ENCODE results near the gene RAET1G.
"Not testable (repeated sequence)": the region's sequence is repeated elsewhere in the genome, so short reads cannot be mapped to it uniquely, and the experiment has no call there.

The RAET1G gene

DNA sequence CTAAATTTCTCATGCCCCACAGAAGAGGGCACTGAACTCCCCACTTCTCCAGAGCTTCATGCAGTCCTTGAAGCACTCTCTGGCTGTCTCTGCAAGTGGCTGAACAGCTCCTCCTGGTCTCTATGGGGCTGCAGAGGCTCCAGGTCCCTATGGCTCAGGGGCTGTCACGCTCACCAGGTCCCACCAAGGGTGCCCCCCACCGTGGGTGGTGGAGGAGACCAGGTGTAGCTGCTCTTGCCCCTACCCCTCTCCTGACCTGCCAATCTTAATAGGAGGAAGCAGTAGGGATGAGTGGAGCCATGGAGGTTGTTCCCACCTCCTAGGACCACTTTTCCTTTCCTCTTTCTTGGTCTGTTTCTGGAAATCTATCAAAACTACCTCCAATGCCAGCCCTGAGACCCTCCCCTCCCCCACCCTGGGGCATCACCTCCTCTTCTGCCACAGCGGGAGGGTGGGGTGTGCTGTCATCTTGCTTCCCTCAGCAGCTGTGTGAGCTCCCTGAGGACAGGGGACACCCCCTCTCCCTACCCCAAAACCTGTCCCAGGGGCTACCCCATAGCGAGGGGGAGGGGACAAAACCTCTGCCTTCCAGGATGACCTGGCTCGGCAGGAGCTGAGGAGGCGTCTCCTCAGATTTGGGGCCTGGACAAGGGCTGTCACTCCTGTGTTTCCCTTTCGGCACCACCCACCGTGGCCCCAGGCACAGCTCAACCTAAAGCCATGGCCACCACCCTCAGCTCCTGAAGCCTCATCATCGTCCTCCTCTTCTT is 13.0 kb downstream of the RAET1G start:
- DNase-seq: no peak

DNA sequence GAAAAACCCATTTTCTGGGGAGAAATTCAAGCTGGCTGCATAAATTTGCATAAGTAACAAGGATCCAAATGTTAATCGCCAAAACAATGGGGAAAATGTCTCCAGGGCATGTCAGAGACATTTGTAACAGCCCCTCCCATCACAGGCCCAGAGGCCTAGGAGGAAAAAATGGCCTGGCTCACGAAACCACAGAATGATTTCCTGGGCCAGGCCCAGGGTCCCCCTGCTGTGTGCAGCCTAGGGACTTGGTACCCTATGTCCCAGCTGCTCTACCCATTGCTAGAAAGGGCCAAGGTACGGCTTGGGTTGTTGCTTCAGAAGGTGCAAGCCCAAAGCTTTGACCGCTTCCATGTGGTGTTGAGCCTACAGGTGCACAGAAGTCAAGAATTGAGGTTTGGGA is 14.4 kb downstream of the RAET1G start:
- DNase-seq: not testable (repeated sequence)

DNA sequence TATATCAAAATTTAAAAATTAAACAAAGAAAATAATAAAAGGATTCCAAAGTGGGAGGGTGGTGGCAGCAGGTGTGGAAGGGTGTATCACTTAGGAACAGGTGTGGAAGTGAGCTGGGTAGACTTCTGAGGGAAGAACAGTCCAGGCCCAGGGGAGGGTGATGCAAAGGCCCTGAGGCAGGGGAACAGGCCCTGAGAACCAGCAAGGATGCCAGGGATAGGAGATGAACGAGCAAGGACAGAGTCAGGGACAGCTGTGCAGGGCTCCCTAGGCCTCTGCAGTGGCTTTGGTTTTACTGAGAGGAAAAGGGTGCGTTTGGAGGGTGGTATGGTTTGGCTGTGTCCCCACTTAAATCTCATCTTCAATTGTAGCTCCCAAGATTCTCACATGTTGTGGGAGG is 15.6 kb downstream of the RAET1G start:
- DNase-seq: no peak

DNA sequence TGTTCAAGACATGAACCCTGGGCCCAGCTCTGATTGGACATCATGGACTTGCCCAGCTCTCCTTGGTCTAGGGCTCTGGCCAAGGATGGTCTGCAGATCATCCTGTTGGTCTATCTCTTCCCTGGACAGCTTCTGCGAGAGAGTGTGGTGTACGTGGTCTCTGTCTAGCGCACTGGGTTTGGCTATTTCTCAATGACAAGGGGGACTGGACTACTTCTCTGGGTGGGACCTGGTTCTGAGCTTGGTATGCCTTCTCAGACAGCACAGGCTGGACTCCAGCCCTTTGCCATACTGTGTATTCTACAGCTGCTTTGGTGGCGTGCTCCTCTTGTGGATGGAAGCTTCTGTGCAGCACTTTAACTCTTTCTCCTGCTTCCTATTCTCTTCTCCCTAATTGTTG is 16.5 kb downstream of the RAET1G start:
- no peak for DNase-seq

DNA sequence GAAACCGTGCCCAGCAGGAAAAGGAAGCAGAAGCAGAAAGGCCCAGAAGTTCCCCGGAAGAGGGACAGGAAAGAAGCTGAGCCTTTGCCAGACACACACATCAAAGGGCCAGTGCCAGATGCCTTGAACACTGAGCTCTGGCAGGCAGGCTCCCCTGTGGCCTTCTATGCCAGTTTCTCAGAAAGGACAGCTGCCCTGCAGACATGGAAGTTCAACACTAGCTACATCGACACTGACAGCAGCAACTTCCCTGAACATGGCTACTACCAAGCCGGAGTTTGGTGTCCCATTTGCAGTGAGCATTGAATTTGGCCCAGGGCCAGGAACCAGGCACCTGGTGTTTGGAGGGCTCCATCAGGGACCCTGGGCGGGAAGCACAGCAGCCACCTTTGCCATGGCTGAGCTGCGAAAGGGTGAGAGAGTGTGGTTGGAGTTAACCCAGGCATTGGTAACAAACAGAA is 17.0 kb downstream of the RAET1G start:
- DNase-seq: no peak

DNA sequence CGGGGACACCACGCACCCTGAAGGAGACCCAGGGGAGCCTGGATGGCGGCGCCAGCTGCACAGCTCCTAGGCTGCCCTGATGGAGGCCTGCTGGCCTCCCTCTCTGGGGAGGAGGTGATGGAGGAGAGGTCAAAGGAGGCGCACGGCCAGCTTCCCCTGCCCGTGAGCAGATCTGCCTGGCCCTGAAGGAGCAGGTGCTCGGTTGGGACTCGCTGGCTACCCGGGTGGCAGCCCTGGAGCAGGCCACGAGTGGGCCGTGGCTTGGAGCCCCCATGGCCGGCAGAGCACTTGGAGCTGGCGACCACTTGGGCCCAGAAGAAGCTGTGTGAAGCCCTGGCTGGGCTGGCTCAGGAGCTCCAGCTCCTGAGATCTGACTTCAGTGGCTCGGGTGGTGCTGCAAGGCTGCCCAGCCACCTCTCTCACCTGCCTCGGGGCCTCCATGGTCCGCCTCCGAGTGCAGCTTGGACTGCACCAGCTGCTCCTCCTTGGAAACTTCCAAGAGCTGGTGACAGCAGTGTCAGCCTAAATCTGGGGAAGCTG is 17.5 kb downstream of the RAET1G start:
- DNase-seq: no peak

DNA sequence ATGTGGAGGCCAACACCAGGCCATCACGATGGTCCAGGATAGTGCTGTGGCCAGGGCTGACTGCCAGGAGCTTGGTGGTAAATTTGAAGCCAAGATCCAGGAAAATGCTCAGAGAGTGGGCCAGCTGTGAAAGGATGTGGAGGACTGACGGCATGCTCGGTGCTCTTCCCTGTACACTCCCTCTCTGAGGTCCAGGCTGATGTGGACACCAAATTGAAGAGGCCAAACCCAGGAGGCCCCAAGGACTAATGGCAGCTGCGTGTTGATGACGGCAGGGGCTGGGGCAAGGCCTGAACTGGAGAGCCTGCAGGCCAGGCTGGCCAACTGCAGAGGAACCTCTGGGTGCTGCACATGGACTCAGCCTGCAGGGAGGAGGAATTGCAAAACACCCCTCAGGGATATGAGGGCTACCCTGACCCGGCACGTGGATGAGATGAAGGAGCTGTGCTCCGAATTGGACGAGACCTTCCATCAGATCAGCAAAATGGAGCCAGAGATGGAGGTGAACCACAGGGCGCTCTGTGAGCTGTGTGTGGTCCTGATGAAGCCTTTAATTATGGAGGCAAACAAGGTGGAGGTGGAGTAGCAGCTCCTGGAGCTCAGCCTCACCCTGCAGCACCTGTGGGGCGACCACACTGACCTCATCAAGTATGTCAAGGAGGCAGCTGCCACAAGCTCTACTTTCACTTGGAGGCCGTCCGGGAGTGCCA is 18.1 kb downstream of the RAET1G start:
- no peak for DNase-seq

DNA sequence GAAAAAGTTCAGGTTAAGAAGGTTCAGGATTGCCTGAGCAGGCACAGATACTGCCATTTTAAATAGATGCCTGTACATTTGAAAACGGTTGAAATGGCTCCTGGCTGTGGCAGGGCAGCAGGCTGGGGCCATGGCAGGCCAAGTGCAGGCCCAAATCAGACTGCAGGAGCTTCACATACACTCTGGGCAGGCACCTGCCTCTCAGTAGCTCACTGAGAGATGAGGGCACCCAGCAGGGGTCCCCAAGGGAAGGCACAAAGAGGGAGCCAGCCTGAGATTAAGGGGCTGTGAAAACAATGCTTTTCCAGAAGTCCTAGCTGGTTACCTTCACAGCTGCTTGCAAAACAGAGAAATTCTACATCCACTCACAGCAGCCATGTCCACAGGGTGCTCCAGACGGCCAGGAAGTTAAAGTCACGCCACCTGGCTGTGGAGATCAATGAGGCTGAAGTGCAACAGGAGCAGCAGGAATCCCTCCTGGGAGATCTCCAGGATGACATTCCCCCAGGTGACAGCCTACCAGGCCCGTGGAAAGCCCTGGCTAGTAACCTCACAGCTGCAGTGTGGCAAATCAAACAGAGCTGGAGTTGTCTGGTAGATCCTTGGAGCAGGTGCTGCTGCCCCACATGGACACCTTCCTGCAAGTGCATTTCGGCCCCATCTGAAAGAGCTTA is 18.8 kb downstream of the RAET1G start:
- DNase-seq: no peak

DNA sequence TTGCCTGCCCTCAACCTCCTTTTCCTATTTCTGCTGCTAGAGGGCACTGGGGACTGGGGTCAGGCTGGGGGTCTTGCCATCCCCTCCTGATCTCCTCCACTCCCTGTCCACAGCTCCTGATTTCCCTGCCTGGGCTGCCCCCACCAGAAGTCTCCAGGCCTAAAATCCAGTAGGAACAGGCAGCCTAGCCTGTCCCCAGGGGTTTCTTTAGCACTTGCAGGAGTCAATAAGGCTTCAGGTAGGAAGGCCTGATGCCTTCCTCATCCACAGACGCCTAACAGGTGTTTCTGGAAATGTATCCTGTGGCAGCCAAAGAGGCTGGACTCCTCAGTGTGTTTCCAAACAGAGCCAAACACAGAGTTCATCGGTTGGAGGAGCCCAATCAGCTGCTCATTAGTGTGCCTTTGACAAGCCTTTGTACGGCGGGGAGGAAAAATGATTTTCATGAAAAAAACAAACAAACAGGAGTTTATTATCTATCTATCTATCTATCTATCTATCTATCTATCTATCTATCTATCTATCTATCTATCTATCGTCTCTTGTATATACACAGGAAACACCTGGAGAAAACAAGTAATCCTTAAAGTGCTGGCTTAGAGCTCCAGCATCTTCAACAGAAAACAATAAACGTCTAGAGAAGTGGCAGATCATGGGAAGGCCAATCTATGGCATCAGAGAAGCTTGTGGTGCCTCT is 21.3 kb downstream of the RAET1G start:
- no peak for DNase-seq

DNA sequence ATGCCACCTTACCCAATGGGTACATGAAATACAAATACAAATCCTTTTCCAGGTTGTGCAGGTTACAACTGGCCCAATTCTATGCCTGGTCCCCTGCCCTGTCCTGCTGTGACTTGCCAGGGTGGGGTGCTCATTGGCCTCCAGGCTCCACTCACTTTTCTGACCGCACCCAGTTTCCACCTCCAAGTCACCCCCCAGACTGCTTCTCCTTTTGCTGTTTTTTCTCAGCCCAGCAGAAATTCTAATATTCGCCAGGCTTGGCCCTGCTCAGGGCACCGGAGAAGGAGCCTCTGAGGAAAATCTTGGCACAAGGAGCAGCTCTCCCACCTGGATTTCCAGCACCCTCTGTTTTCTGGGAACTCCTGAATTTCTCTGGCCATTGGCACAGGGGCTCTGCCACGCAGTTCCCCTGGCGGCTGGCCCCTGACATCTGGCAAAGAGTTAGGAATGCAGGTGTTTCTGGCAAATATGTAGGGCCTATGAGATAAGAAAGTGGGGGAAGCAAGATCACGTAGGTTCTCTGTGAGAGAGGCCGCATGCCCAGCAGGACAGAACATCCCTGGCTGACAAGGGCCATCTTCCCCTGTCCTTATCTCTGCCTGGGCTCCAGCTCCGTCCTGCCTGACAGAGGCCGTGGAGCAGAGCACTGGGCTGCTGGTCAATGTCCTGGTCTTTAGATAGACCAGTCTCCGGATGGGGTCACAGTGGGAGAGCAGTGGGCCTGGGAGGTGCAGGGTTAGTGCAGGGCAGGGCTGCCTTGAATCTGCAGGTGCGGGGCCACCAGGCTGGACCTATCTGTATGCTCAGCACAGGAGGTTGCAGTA is 22.1 kb downstream of the RAET1G start:
- no peak for DNase-seq

DNA sequence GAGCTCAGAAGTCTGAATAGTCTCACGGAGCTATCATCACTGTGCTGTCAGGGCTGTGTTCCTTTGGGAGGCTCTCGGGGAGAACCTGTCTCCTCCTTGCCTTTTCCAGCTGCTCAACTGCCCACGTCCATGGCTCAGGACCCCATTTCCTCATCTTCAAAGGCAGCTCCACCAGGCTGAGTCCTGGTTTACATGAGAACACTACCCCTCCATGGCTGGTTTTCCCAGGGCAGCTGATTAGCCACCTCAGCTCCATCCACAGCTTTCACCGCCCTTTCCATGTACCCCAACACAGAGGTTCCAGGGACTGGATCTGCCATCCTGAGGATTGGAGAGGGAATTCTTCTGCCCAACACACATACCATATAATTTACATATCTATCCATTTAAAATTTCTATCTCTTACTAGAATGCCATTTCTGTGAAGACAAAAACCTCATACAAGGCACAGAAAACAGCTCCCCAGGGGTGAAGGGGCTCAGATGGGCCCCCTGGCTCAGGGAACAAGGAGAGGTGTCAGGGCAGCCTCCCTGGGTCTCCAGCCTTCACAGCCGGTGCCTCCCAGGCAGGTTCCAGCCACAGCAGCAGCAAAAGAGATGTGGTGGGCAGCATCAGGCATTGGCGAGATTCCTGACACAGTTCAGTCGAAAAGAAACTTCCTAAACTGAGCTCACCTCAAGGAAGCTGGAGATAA is 22.8 kb downstream of the RAET1G start:
- DNase-seq: no peak

DNA sequence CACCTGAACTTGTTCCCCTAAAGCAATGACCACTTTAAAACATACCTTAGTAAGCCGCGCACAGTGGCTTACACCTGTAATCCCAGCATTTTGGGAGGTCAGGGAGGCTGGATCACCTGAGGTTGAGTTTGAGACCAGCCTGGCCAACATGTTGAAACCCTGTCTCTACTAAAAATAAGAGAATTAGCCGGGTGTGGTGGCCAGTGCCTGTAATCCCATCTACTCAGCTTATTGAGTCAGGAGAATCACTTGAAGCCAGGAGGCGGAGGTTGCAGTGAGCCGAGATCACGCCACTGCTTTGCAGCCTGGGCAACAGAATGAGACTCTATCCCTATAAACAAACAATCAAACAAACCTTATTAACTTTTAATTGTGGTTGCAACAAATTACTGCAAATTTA is 23.4 kb downstream of the RAET1G start:
- no peak for DNase-seq

DNA sequence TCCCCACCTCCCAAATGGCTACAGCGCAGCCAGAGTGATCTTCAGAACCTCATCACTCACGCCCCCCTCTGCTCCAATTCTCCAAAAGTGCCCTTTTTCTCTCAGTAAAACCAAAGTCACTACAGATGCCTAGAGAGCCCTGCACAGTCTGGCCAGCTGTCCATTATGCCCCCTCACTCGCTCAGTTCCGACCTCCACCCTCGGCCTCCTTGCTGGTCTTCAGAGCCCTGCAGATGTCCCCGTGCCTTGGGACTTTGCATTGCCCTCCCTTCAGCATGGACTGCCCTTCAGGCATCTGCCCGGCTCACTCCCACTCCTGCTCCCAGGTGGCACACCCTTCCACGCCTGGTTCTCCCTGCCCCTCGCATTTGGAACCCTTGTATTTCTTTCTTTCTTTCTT is 24.0 kb downstream of the RAET1G start:
- no peak for DNase-seq

DNA sequence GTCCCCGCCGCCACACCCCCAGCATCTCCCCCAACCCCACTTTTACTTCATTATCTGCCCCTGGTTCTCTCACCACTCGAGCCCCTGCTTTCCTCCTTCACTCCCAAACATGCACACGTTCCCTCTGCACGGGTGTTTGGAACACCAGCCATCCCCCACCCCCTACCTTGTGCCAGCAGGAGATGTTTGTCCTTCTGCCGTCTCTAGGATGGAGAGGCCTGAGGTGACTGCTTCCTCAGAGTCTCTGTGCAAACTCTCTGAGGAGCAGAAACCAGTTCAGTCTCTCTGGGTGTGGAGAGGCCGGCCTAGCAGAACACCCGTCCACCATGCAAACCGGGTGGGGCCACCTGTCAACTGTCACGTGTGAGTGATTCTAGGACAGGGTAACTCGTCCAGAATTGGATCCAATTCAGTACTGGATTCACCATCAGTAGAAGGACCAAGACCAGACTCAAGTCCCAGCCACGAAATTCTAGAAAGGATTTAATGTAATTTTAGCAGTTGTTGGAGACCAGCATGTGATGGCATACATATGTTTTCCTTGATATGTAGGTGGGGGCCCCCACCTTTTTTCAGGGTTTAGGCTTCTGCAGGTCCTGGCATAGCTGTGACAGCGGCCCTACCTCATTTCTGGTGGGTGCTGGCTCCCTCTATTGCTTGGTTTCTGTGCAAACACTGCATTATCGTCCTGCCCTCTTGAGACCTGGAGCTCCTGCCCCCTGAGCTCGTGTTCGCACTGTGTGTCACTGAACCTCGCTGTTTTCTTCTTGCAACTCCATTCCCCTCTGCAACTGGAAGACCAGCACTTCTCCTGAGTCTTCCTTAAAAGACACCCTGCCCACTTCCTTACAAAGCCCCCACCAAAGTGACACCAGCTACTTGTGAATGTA is 24.8 kb downstream of the RAET1G start, which contains the start of gene RAET1E:
Gene RAET1E, minus strand, starts transcription at position 259 of the 890 bp plus-strand sequence. CDS start 7,212 bp downstream, outside the sequence.
- DNase-seq: no peak

DNA sequence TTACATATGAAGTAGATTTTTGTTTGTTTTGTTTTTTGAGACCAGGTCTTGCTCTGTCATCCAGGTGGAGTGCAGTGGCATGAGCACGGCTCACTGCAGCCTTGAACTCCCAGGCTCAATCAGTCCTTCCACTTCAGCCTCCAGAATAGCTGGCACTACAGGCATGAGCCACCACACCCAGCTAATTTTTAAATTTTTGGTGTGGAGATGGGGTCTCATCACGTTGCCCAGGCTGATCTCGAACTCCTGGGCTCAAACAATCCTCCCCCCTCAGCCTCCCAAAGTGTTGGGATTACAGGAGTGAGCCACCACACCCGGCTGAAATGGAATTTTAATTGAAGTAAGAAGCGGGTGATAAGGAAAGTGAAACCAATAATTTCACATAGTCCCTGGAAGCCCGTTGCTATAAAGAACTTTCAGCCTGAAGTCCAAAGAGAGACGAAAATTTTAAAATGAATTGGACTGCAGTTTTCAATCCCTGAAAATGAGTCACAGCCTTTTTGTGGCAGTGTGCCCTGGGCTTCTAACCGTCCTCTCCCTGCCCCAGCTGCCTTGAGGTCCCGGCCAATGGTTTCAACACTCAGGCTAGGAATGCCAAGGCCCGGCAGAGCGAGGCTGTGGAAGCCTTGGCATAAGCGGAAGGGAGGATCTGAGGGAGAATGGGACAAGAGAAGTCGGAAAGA is 25.8 kb downstream of the RAET1G start:
- DNase-seq: no peak

DNA sequence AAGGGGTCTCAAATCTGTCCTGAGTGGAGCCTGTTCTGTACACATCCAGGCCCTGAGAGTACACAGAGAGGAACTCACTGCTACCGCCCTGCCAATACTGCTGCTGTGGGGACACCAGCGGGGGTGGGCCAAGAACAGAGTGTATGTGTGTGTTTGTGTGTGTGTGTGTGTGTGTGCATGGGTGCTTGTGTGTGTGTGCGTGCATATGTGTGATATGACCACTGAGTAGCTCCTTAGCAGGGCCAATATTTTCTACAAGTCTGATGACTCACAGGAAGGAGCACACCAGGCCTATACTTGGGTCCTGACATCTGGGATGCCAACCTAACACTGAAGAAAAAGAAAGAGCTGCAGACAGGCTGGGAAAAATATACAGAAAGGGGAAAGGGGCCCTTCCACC is 26.4 kb downstream of the RAET1G start:
- no peak for DNase-seq

DNA sequence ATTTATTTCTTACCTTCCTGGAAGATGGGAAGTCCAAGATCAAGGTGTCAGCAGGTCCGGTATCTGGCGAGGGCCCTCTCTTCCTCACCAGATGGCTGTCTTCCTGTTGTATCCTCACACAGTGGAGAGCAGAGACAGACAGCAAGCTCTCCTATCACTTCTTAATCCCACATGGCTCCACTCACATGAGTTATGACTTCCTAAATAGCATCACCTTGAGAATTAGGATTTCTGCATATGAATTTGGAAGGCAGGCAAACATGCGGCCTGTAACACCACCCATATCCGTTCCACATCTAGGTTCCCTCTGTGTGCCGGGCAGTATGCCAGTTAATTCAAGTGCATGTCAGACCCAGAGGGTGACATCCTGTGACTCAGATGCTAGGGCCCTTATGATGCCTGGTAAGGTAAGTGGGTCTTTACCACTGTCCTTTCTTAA is 27.1 kb downstream of the RAET1G start:
- DNase-seq: peak; percentile 42

DNA sequence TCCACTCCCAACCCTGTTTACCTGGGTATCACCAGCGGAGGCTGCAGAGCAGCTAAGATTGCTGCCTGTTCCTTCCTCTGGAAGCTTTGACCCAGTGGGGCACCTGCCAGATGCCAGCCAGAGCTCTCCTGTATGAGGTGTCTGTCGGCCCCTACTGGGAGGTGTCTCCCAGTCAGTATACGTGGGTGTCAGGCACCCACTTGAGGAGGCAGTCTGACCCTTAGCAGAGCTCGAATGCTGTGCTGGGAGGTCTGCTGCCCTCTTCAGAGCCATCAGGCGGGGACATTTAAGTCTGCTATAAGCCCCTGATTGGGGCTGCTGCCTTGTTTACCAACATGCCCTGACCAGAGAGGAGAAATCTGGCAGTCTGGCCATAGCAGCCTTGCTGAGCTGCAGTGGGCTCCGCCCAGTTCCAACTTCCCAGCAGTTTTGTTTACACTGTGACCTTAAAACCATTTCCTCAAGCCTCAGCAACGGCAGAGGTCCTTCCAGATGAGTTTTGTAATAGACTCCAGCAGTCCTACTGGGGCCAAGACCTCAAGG is 27.8 kb downstream of the RAET1G start:
- DNase-seq: no peak

DNA sequence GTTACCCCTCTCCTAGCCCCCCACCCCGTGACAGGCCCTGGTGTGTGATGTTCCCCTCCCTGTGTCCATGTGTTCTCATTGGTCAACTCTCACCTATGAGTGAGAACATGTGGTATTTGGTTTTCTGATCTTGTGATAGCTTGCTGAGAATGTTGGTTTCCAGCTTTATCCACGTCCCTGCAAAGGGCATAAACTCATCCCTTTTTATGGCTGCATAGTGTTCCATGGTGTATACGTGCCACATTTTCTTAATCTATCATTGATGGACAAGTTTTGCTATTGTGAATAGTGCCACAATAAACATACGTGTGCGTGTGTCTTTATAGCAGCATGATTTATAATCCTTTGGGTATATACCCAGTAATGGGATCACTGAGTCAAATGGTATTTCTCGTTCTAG is 31.1 kb downstream of the RAET1G start:
- not testable (repeated sequence) for DNase-seq

Data from NCI-H2029 treated with DMSO at 0.1 percent for 48 hours (cell line).